SK-N-SH (cell line): Measurements from ENCODE around the gene ANKS1B. TPM values are rescaled to one million over a fixed set of nuclear protein-coding genes. Genes with fewer than 3 reads are reported as not detected.

Experiments used
- CTCF ChIA-PET: fragments of 300-600, 350-600 bp; formaldehyde crosslinking; extraction: SDS; loops from one replicate; lab custom pipeline; 2021; lab: Yijun Ruan, JAX
- POLR2A ChIA-PET: fragments of 350-600 bp; sonication (Branson Sonifier 250); formaldehyde crosslinking; extraction: SDS; loops from one replicate; lab custom pipeline; 2020; ENCODE audit warnings: antibody characterized with exemption, inconsistent platforms; lab: Yijun Ruan, JAX
- DNase-seq: peaks from one replicate; pipeline ENCODE4 v3.0.0; 2012
- H2AFZ ChIP-seq: fragments of 200-600 bp; sonication (generic); 2 replicates; pipeline ENCODE4 v1.8.1; 2016; ENCODE audit warnings: antibody characterized with exemption, mild to moderate bottlenecking, low read depth
- H3F3A ChIP-seq: fragments of 200-600 bp; sonication (generic); replicated peaks from 2 replicates; pipeline ENCODE3; 2016; ENCODE audit warnings: antibody characterized with exemption, mild to moderate bottlenecking; ENCODE audit not compliant: insufficient read depth
- H3K27ac ChIP-seq, 2 experiments: fragments of 200-500 bp in 1 of 2; fragments of 200-600 bp in 1 of 2; sonication (Bioruptor generic) in 1 of 2; sonication (generic), shearing (Covaris generic) in 1 of 2; 2 replicates each; pipeline versions ENCODE4 v1.5.1 to v1.6.1; 2014 to 2016; ENCODE audit warnings: low read depth in 2 of 2, inconsistent platforms in 1 of 2, low read length in 1 of 2, mild to moderate bottlenecking in 1 of 2, mixed read lengths in 1 of 2
- H3K27me3 ChIP-seq: fragments of 200-600 bp; sonication (generic), shearing (Covaris generic); 2 replicates; pipeline ENCODE4 v1.6.1; 2016; ENCODE audit warnings: mixed run types; ENCODE audit not compliant: insufficient read depth
- H3K36me3 ChIP-seq, 2 experiments: fragments of 200-500 bp in 1 of 2; fragments of 200-600 bp in 1 of 2; sonication (Bioruptor generic) in 1 of 2; sonication (generic) in 1 of 2; replicated peaks in 1 of 2; 2 replicates each; pipeline versions ENCODE3 to v1.5.1; 2014 to 2016; ENCODE audit warnings: low read length in 1 of 2, mild to moderate bottlenecking in 1 of 2; ENCODE audit not compliant: insufficient read depth in 2 of 2, control insufficient read depth in 1 of 2
- H3K4me1 ChIP-seq, 2 experiments: fragments of 200-500 bp in 1 of 2; fragments of 200-600 bp in 1 of 2; sonication (Bioruptor generic) in 1 of 2; sonication (generic), shearing (Covaris generic) in 1 of 2; 2 replicates each; pipeline versions ENCODE4 v1.5.1 to v1.6.1; 2014 to 2016; ENCODE audit warnings: low read depth in 1 of 2, low read length in 1 of 2, mixed run types in 1 of 2; ENCODE audit not compliant: insufficient read depth in 2 of 2, control insufficient read depth in 1 of 2
- H3K4me2 ChIP-seq: fragments of 200-600 bp; sonication (generic), shearing (Covaris generic); 2 replicates; pipeline ENCODE4 v1.6.1; 2017; ENCODE audit warnings: mixed run types
- H3K4me3 ChIP-seq, 2 experiments: fragments of 200-500 bp in 1 of 2; fragments of 200-600 bp in 1 of 2; sonication (Bioruptor generic) in 1 of 2; sonication (generic), shearing (Covaris generic) in 1 of 2; 2 replicates each; pipeline versions ENCODE4 v1.5.1 to v1.8.1; 2014 to 2016; ENCODE audit warnings: low read depth in 2 of 2, inconsistent platforms in 1 of 2, low read length in 1 of 2, mild to moderate bottlenecking in 1 of 2, mixed read lengths in 1 of 2, moderate library complexity in 1 of 2
- H3K79me2 ChIP-seq: fragments of 200-600 bp; sonication (generic); 2 replicates; pipeline ENCODE4 v1.8.1; 2017; ENCODE audit warnings: mild to moderate bottlenecking; ENCODE audit not compliant: insufficient read depth
- H3K9ac ChIP-seq: fragments of 200-600 bp; sonication (generic); 2 replicates; pipeline ENCODE4 v1.6.1; 2017; ENCODE audit warnings: mixed run types
- H3K9me2 ChIP-seq: fragments of 200-600 bp; sonication (generic); 2 replicates; pipeline ENCODE4 v1.6.1; 2017; ENCODE audit warnings: mixed run types
- H3K9me3 ChIP-seq: fragments of 200-600 bp; sonication (generic); 2 replicates; pipeline ENCODE4 v1.6.1; 2017; ENCODE audit warnings: mixed run types, mild to moderate bottlenecking, moderate library complexity
- H4K20me1 ChIP-seq: fragments of 200-600 bp; sonication (generic); 2 replicates; pipeline ENCODE4 v1.6.1; 2017; ENCODE audit warnings: mild to moderate bottlenecking, mixed run types; ENCODE audit not compliant: insufficient read depth
- EP300 ChIP-seq, 2 experiments: IDR thresholded peaks; 2 replicates each; pipeline versions ENCODE4 v1.4.0 to v1.6.1; 2012; ENCODE audit warnings: borderline replicate concordance in 1 of 2, low read depth in 1 of 2, low read length in 1 of 2
- FOSL2 ChIP-seq: IDR thresholded peaks from 2 replicates; pipeline ENCODE4 v1.4.0; 2012; ENCODE audit warnings: low read depth, mild to moderate bottlenecking, moderate library complexity, borderline replicate concordance
- FOXJ3 ChIP-seq: sonication (generic); formaldehyde crosslinking; IDR thresholded peaks from 2 replicates; pipeline ENCODE4 v1.5.1; 2020; ENCODE audit warnings: mild to moderate bottlenecking, missing genetic modification reagents
- FOXM1 ChIP-seq: IDR thresholded peaks from 2 replicates; pipeline ENCODE4 v1.4.0; 2012; ENCODE audit warnings: low read depth, mild to moderate bottlenecking
- GABPA ChIP-seq: IDR thresholded peaks from 2 replicates; pipeline ENCODE4 v1.4.0; 2012; ENCODE audit warnings: low read depth, mild to moderate bottlenecking
- IRF3 ChIP-seq: fragments of 150-350 bp; IDR thresholded peaks from 2 replicates; pipeline ENCODE4 v1.6.1; 2016; ENCODE audit warnings: mild to moderate bottlenecking, low read depth, low read length
- JUND ChIP-seq: IDR thresholded peaks from 2 replicates; pipeline ENCODE4 v1.4.0; 2012
- MAX ChIP-seq: IDR thresholded peaks from 2 replicates; pipeline ENCODE4 v1.4.0; 2012; ENCODE audit warnings: low read depth
- PBX3 ChIP-seq: IDR thresholded peaks from 2 replicates; pipeline ENCODE4; 2012
- RFX5 ChIP-seq: IDR thresholded peaks from 2 replicates; pipeline ENCODE4 v1.6.1; 2012; ENCODE audit warnings: mild to moderate bottlenecking, improper control_type of control experiment, low read length
- SIN3A ChIP-seq: IDR thresholded peaks from 2 replicates; pipeline ENCODE4 v1.6.1; 2012; ENCODE audit warnings: low read depth, mild to moderate bottlenecking, low read length, moderate library complexity, borderline replicate concordance
- USF1 ChIP-seq: IDR thresholded peaks from 2 replicates; pipeline ENCODE4 v1.4.0; 2012; ENCODE audit warnings: low read depth, borderline replicate concordance
- USF2 ChIP-seq: fragments of 150-350 bp; IDR thresholded peaks from 2 replicates; pipeline ENCODE4 v1.6.1; 2017; ENCODE audit warnings: antibody characterized with exemption, low read length, low read depth, borderline replicate concordance
- YY1 ChIP-seq: IDR thresholded peaks from 2 replicates; pipeline ENCODE4 v1.4.0; 2012; ENCODE audit warnings: low read depth, mild to moderate bottlenecking
- WGBS: methylation state at CpG from one replicate; pipeline ENCODE4 v1.1.6; 2017; ENCODE audit warnings: low lambda C conversion rate; 5-methylcytosine and 5-hydroxymethylcytosine counted together
- polyA plus RNA-seq, 3 experiments: library from polyadenylated mRNA; depleted of rRNA; stranded (reverse); fragments of >200 nt; gene quantifications; 2 replicates each; pipeline ENCODE4 v1.2.3, GENCODE V29; 2012

ANKS1B gene
- polyA plus RNA-seq, 1 of the 3 experiments (the other 2 are of a cell fraction), result 1.8 TPM

- no peak for TF ChIP-seq PBX3
Measured at GRCh38 chr12:99976762-99977161, 8.0 kb downstream of the ANKS1B start (continued).

- H3K9me2 ChIP-seq, result no peaks in the 10 kb centered on the region
- TF ChIP-seq JUND (no peak), IRF3 (no peak), GABPA (no peak), FOSL2 (no peak), SIN3A (no peak), FOXM1 (no peak), RFX5 (no peak), YY1 (no peak), MAX (no peak), USF1 (no peak), EP300 (IDR thresholded peaks at IDR 0.05; ENCODE audit: borderline replicate concordance in 1 of 2, low read depth in 1 of 2, low read length in 1 of 2) (no peak), FOXJ3 (CRISPR knock-in tag) (no peak), USF2 (no peak)
- WGBS, result 64% methylated on average over 2 of the region's 2 CpGs
- no peak for DNase-seq
- no peak overlapping the region for H3K4me2 ChIP-seq
- no peak overlapping the region for H3K9ac ChIP-seq
- no peaks in the 10 kb centered on the region for H3K27me3 ChIP-seq
- H2AFZ ChIP-seq, result no peak overlapping the region
- H3K27ac ChIP-seq, result no peak overlapping the region
- POLR2A ChIA-PET, result no interaction called here
- H3K4me3 ChIP-seq, result no peak overlapping the region
- no peaks in the 10 kb centered on the region for H3F3A ChIP-seq
- CTCF ChIA-PET, result no interaction called here
- no peaks in the 10 kb centered on the region for H3K4me1 ChIP-seq
- no peaks in the 10 kb centered on the region for H3K79me2 ChIP-seq
- no peaks in the 10 kb centered on the region for H4K20me1 ChIP-seq
- no peaks in the 10 kb centered on the region for H3K36me3 ChIP-seq
- H3K9me3 ChIP-seq, result no peaks in the 10 kb centered on the region
Measured at GRCh38 chr12:99975321-99975720, 9.4 kb downstream of the ANKS1B start.
